ENCODE data around the gene BABAM2.
"Not testable (repeated sequence)": the region's sequence is repeated elsewhere in the genome, so short reads cannot be mapped to it uniquely, and the experiment has no call there.

DNA sequence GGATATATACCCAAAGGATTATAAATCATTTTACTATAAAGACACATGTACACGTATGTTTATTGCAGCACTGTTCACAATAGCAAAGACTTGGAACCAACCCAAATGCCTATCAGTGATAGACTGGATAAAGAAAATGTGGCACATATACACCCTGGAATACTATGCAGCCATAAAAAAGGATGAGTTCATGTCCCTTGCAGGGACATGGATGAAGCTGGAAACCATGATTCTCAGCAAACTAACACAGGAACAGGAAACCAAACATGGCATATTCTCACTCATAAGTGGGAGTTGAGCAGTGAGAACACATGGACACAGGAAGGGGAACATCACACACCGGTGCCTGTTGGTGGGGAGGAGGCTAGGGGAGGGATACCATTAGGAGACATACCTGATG lies 135.7 kb downstream of the BABAM2 start:
- TF ChIP-seq, protein P1, sequence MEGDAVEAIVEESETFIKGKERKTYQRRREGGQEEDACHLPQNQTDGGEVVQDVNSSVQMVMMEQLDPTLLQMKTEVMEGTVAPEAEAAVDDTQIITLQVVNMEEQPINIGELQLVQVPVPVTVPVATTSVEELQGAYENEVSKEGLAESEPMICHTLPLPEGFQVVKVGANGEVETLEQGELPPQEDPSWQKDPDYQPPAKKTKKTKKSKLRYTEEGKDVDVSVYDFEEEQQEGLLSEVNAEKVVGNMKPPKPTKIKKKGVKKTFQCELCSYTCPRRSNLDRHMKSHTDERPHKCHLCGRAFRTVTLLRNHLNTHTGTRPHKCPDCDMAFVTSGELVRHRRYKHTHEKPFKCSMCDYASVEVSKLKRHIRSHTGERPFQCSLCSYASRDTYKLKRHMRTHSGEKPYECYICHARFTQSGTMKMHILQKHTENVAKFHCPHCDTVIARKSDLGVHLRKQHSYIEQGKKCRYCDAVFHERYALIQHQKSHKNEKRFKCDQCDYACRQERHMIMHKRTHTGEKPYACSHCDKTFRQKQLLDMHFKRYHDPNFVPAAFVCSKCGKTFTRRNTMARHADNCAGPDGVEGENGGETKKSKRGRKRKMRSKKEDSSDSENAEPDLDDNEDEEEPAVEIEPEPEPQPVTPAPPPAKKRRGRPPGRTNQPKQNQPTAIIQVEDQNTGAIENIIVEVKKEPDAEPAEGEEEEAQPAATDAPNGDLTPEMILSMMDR (conservative IDR thresholded peaks at IDR 0.05; ENCODE audit: low read depth, low read length) = not testable (repeated sequence)
- not testable (repeated sequence) for TF ChIP-seq EZH2 (IDR thresholded peaks at IDR 0.05; ENCODE audit: low read length, unreplicated experiment)

Data from PC-3 (cell line).